Globus pallidus (tissue), 1 donor: ENCODE results near the gene COL12A1.

Source experiments
- DNase-seq: peaks from one replicate; pipeline ENCODE4 v3.0.0-alpha.2; 2015; ENCODE audit warnings: low spot score

The COL12A1 gene

GRCh38 chr6:75142721-75143120, 63.1 kb downstream of the COL12A1 start:
- DNase-seq, result no peak

- no peak for DNase-seq
Observed at GRCh38 chr6:75135876-75136275, 70.0 kb downstream of the COL12A1 start.

- no peak for DNase-seq
Observed at GRCh38 chr6:75135450-75135849, 70.4 kb downstream of the COL12A1 start.

GRCh38 chr6:75130784-75131183, 75.1 kb downstream of the COL12A1 start:
- no peak for DNase-seq

- no peak for DNase-seq
Observed at GRCh38 chr6:75128878-75129570, 76.8 kb downstream of the COL12A1 start.

- no peak for DNase-seq
Observed at GRCh38 chr6:75126518-75126917, 79.3 kb downstream of the COL12A1 start.

GRCh38 chr6:75124983-75125382, 80.9 kb downstream of the COL12A1 start:
- no peak for DNase-seq

GRCh38 chr6:75124085-75124484, 81.8 kb downstream of the COL12A1 start:
- DNase-seq, result no peak

- DNase-seq, result no peak
Observed at GRCh38 chr6:75118925-75119515, 86.8 kb downstream of the COL12A1 start.

GRCh38 chr6:75117701-75118100, 88.2 kb downstream of the COL12A1 start:
- DNase-seq, result no peak

GRCh38 chr6:75116946-75117345, 88.9 kb downstream of the COL12A1 start:
- no peak for DNase-seq

- DNase-seq, result no peak
Observed at GRCh38 chr6:75115481-75115880, 90.4 kb downstream of the COL12A1 start.

GRCh38 chr6:75114806-75115205, 91.0 kb downstream of the COL12A1 start:
- DNase-seq, result no peak

- no peak for DNase-seq
Observed at GRCh38 chr6:75114195-75114594, 91.7 kb downstream of the COL12A1 start.

GRCh38 chr6:75113446-75113845, 92.4 kb downstream of the COL12A1 start:
- no peak for DNase-seq

GRCh38 chr6:75109765-75110164, 96.1 kb downstream of the COL12A1 start:
- no peak for DNase-seq

GRCh38 chr6:75109022-75109421, 96.8 kb downstream of the COL12A1 start:
- no peak for DNase-seq

- DNase-seq, result no peak
Observed at GRCh38 chr6:75108333-75108974, 97.4 kb downstream of the COL12A1 start.

GRCh38 chr6:75107913-75108312, 97.9 kb downstream of the COL12A1 start:
- DNase-seq, result no peak

- no peak for DNase-seq
Observed at GRCh38 chr6:75106426-75106825, 99.4 kb downstream of the COL12A1 start.

- no peak for DNase-seq
Observed at GRCh38 chr6:75103431-75103830, 102.4 kb downstream of the COL12A1 start.

GRCh38 chr6:75102301-75102700, 103.6 kb downstream of the COL12A1 start:
- DNase-seq, result no peak

- DNase-seq, result no peak
Observed at GRCh38 chr6:75101896-75102295, 104.0 kb downstream of the COL12A1 start.

- DNase-seq, result no peak
Observed at GRCh38 chr6:75098709-75099108, 107.1 kb downstream of the COL12A1 start.
